Measurements from ENCODE around the gene LGALS7. TPM values are rescaled to one million over a fixed set of nuclear protein-coding genes. Genes with fewer than 3 reads are reported as not detected.

Gene LGALS7
- total RNA-seq, 3 donors from 2014 or later (not counting 1 experiment from before 2014, with no cell fraction given), result not detected

DNA sequence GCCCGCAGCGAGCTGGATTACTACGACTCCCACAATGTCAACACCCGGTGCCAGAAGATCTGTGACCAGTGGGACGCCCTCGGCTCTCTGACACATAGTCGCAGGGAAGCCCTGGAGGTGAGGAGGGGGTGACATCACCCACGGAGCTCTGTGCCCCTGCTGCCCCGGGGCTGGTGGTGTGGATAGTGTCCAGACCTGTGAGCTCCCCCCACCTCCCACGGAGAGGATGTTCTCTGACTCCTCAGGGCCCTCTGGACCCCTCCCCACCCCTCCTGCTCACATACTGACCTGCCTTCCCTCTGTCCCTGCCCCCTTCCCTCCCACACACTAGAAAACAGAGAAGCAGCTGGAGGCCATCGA, 49.7 kb downstream of the LGALS7 start:
- 89% methylated on average over 11 of the region's 11 CpGs for WGBS (ENCODE audit: insufficient coverage)
- Mint-ChIP-seq H3K27me3 (ENCODE audit: low read depth in 2 of 2) (no peaks in the 10 kb centered on the region), H3K9me3 (no peaks in the 10 kb centered on the region), H3K4me3 (no peak overlapping the region), H3K36me3 (no peaks in the 10 kb centered on the region), H3K4me1 (peaks cover 13 to 29% of the 10 kb centered on the region in 2 donors), H3K27ac (no peak overlapping the region)
- no peaks in the 10 kb centered on the region for H3K9me3 ChIP-seq (ENCODE audit: control insufficient read depth, insufficient read depth, low read length)
- no peak for DNase-seq
- no peaks in the 10 kb centered on the region for H3K27me3 ChIP-seq (ENCODE audit: control insufficient read depth, insufficient read depth, low read length)
- intact Hi-C loops (cut with micrococcal nuclease), result no loop called here
- TF ChIP-seq, protein P1, sequence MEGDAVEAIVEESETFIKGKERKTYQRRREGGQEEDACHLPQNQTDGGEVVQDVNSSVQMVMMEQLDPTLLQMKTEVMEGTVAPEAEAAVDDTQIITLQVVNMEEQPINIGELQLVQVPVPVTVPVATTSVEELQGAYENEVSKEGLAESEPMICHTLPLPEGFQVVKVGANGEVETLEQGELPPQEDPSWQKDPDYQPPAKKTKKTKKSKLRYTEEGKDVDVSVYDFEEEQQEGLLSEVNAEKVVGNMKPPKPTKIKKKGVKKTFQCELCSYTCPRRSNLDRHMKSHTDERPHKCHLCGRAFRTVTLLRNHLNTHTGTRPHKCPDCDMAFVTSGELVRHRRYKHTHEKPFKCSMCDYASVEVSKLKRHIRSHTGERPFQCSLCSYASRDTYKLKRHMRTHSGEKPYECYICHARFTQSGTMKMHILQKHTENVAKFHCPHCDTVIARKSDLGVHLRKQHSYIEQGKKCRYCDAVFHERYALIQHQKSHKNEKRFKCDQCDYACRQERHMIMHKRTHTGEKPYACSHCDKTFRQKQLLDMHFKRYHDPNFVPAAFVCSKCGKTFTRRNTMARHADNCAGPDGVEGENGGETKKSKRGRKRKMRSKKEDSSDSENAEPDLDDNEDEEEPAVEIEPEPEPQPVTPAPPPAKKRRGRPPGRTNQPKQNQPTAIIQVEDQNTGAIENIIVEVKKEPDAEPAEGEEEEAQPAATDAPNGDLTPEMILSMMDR (IDR thresholded peaks at IDR 0.05), result no peak
- H3K4me3 ChIP-seq (ENCODE audit: low read length), result no peak overlapping the region
- H3K27ac ChIP-seq (ENCODE audit: low read length), result no peak overlapping the region
- peaks cover 84% of the 10 kb centered on the region for H3K36me3 ChIP-seq (ENCODE audit: control insufficient read depth, insufficient read depth, low read length)
- no peak for ATAC-seq
- peaks cover 39% of the 10 kb centered on the region for H3K4me1 ChIP-seq (ENCODE audit: control insufficient read depth, insufficient read depth, low read length)

DNA sequence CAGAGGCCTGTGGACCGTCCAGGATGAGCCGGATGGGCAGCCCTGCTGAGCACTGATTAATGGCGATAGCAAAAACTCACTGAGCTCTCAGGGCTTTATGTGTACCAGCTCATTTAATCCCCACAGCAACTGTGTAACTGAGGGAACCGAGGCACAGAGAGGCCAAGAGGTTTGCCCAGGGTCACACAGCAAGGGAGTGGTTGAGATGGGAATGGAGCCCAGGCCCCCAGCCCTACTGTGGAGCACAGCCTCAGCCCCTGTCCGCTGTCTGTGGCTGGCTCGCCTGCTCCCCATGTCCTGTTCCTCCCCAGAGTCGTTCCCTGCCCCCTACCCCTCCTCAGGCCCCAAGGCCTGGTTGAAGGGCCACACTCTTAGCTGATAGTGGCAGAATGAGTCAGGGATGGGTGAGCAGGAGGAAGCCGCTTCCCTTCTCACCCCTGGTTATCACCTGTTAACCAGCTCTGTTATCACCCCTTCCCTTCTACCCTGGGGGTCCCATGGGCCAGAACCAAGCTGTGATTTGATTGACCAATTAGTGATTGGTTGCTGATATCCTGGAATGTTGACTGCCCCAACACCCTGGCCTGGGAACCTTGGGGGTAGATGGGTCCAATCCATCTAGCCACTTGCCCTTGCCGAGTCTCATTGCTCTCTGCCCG, 50.2 kb downstream of the LGALS7 start:
- no peaks in the 10 kb centered on the region for H3K9me3 ChIP-seq (ENCODE audit: control insufficient read depth, insufficient read depth, low read length)
- peaks cover 86% of the 10 kb centered on the region for H3K36me3 ChIP-seq (ENCODE audit: control insufficient read depth, insufficient read depth, low read length)
- Mint-ChIP-seq H3K9me3 (no peaks in the 10 kb centered on the region), H3K27me3 (ENCODE audit: low read depth in 2 of 2) (no peaks in the 10 kb centered on the region), H3K4me3 (no peak overlapping the region), H3K27ac (no peak overlapping the region), H3K4me1 (peaks cover 13 to 24% of the 10 kb centered on the region in 2 donors), H3K36me3 (no peaks in the 10 kb centered on the region)
- no peak overlapping the region for H3K4me3 ChIP-seq (ENCODE audit: low read length)
- peaks cover 35% of the 10 kb centered on the region for H3K4me1 ChIP-seq (ENCODE audit: control insufficient read depth, insufficient read depth, low read length)
- WGBS (ENCODE audit: insufficient coverage), result 99% methylated on average over 8 of the region's 10 CpGs
- H3K27ac ChIP-seq (ENCODE audit: low read length), result no peak overlapping the region
- TF ChIP-seq, protein P1 (IDR thresholded peaks at IDR 0.05), result no peak
- no peaks in the 10 kb centered on the region for H3K27me3 ChIP-seq (ENCODE audit: control insufficient read depth, insufficient read depth, low read length)
- no peak for DNase-seq
- intact Hi-C loops (cut with micrococcal nuclease), result no loop called here
- no peak for ATAC-seq

DNA sequence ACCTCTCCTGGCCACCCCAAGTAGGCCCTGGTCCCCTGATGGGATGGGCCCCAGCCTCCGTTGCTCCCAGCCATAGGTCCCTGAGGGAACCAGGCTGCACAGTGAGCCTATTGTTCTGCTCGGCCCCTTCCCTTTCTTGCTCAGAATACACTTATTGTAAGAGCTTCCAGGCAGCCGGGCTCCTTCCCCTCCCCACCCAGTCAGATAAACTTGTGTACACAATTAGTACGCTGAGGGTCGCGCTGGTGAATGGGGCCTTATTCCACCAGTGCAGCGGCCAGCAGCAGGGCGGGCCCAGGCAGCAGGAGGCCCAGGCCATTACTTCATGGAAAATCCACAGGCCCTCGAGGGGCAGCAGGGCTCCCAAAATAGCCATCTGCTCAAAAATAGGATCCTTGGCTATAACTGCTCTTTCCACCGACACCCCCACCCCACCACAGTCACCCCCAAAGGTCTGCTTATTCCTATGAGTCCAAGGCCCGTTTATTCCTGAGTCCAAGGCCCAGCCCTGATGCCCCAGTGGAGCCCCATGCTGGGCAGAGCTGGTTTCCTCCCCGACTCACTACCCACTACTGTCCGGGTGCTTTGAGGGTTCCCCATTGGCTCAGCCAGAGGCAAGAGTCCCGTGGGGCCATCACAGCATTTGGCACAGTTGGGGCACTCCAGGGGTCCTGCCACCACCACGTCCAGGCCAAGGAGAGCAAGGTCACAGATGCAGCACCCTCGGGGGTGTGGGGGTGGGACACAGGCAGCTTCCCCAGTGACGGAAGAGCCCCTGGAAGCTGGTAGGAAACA, 51.1 kb downstream of the LGALS7 start:
- Mint-ChIP-seq H3K27me3 (ENCODE audit: low read depth in 2 of 2) (no peaks in the 10 kb centered on the region), H3K36me3 (no peaks in the 10 kb centered on the region), H3K9me3 (no peaks in the 10 kb centered on the region), H3K27ac (no peak overlapping the region), H3K4me1 (peaks cover 13 to 16% of the 10 kb centered on the region in 2 donors), H3K4me3 (no peak overlapping the region)
- ATAC-seq, result no peak
- Histone ChIP-seq H3K27ac (ENCODE audit: low read length) (no peak overlapping the region), H3K4me3 (ENCODE audit: low read length) (no peak overlapping the region), H3K36me3 (ENCODE audit: control insufficient read depth, insufficient read depth, low read length) (peaks cover 86% of the 10 kb centered on the region), H3K4me1 (ENCODE audit: control insufficient read depth, insufficient read depth, low read length) (peaks cover 26% of the 10 kb centered on the region), H3K27me3 (ENCODE audit: control insufficient read depth, insufficient read depth, low read length) (no peaks in the 10 kb centered on the region), H3K9me3 (ENCODE audit: control insufficient read depth, insufficient read depth, low read length) (no peaks in the 10 kb centered on the region)
- intact Hi-C loops (cut with micrococcal nuclease), result no loop called here
- TF ChIP-seq, protein P1 (IDR thresholded peaks at IDR 0.05), result no peak
- DNase-seq, result no peak
- 94% methylated on average over 17 of the region's 17 CpGs for WGBS (ENCODE audit: insufficient coverage)
